ENCODE data around the gene LMBR1. TPM values are rescaled to one million over a fixed set of nuclear protein-coding genes. Genes with fewer than 3 reads are reported as not detected.
A peak's percentile ranks its signal among the peaks of the same experiment; 100 is the strongest.
"Not testable (repeated sequence)": the region's sequence is repeated elsewhere in the genome, so short reads cannot be mapped to it uniquely, and the experiment has no call there.

LMBR1 gene
- total RNA-seq, 2 donors from 2014 or later, result 38.7 to 48.0 TPM

- H3K27ac Mint-ChIP-seq, result peak overlapping the region; percentile 92
- no peaks in the 10 kb centered on the region for H3K36me3 Mint-ChIP-seq (ENCODE audit: low read depth)
- no peaks in the 10 kb centered on the region for H3K27me3 Mint-ChIP-seq
- peaks cover 38% of the 10 kb centered on the region for H3K4me1 Mint-ChIP-seq
- ATAC-seq (replicated peaks), result peak; percentile 17
- peak overlapping the region; percentile 92 for H3K4me3 Mint-ChIP-seq
- H3K9me3 Mint-ChIP-seq, result no peaks in the 10 kb centered on the region
Observed at GRCh38 chr7:156892081-156892800, 742 bp downstream of the LMBR1 start.

GRCh38 chr7:156889746-156890145, 3.2 kb downstream of the LMBR1 start:
- no peak for ATAC-seq (replicated peaks)
- Mint-ChIP-seq H3K27me3 (no peaks in the 10 kb centered on the region), H3K4me3 (no peak overlapping the region), H3K36me3 (ENCODE audit: low read depth) (no peaks in the 10 kb centered on the region), H3K27ac (no peak overlapping the region), H3K4me1 (peaks cover 17% of the 10 kb centered on the region), H3K9me3 (no peaks in the 10 kb centered on the region)

- ATAC-seq (replicated peaks), result no peak
- H3K9me3 Mint-ChIP-seq, result no peaks in the 10 kb centered on the region
- H3K4me1 Mint-ChIP-seq, result peaks cover 19% of the 10 kb centered on the region
- H3K27me3 Mint-ChIP-seq, result no peaks in the 10 kb centered on the region
- H3K36me3 Mint-ChIP-seq (ENCODE audit: low read depth), result no peaks in the 10 kb centered on the region
- no peak overlapping the region for H3K4me3 Mint-ChIP-seq
- no peak overlapping the region for H3K27ac Mint-ChIP-seq
Observed at GRCh38 chr7:156889089-156889488, 3.9 kb downstream of the LMBR1 start.

- H3K27ac Mint-ChIP-seq, result no peak overlapping the region
- peaks cover 32% of the 10 kb centered on the region for H3K4me1 Mint-ChIP-seq
- H3K9me3 Mint-ChIP-seq, result no peaks in the 10 kb centered on the region
- no peaks in the 10 kb centered on the region for H3K27me3 Mint-ChIP-seq
- H3K4me3 Mint-ChIP-seq, result no peak overlapping the region
- peaks cover 12% of the 10 kb centered on the region for H3K36me3 Mint-ChIP-seq (ENCODE audit: low read depth)
- ATAC-seq (replicated peaks), result no peak
Observed at GRCh38 chr7:156886020-156886795, 6.8 kb downstream of the LMBR1 start.

GRCh38 chr7:156881679-156882078, 11.3 kb downstream of the LMBR1 start:
- Mint-ChIP-seq H3K9me3 (peaks cover 6% of the 10 kb centered on the region), H3K27ac (peak overlapping the region; percentile 13), H3K4me3 (no peak overlapping the region), H3K4me1 (peaks cover 33% of the 10 kb centered on the region), H3K27me3 (no peaks in the 10 kb centered on the region), H3K36me3 (ENCODE audit: low read depth) (peaks cover 12% of the 10 kb centered on the region)
- peak; percentile 82 for ATAC-seq (replicated peaks)

- Mint-ChIP-seq H3K27ac (no peak overlapping the region), H3K9me3 (peaks cover 12% of the 10 kb centered on the region), H3K4me3 (peak overlapping the region; percentile 58), H3K36me3 (ENCODE audit: low read depth) (peaks cover 26% of the 10 kb centered on the region), H3K27me3 (no peaks in the 10 kb centered on the region), H3K4me1 (peaks cover 26% of the 10 kb centered on the region)
- ATAC-seq (replicated peaks), result no peak
Observed at GRCh38 chr7:156875766-156876165, 17.2 kb downstream of the LMBR1 start.

- not testable (repeated sequence) for H3K27me3 Mint-ChIP-seq; ATAC-seq (replicated peaks)
Observed at GRCh38 chr7:156868363-156868762, 24.6 kb downstream of the LMBR1 start.

GRCh38 chr7:156865493-156865892, 27.5 kb downstream of the LMBR1 start:
- ATAC-seq (replicated peaks), result no peak
- Mint-ChIP-seq H3K36me3 (ENCODE audit: low read depth) (peaks cover 29% of the 10 kb centered on the region), H3K4me3 (no peak overlapping the region), H3K27me3 (no peaks in the 10 kb centered on the region), H3K4me1 (peaks cover 6% of the 10 kb centered on the region), H3K27ac (no peak overlapping the region), H3K9me3 (peaks cover 6% of the 10 kb centered on the region)

More at GRCh38 chr7:156868363-156868762, 24.6 kb downstream of the LMBR1 start:
- Mint-ChIP-seq H3K36me3 (ENCODE audit: low read depth) (peaks cover 33% of the 10 kb centered on the region), H3K4me1 (peaks cover 16% of the 10 kb centered on the region)
- H3K27ac Mint-ChIP-seq, H3K9me3 Mint-ChIP-seq, H3K4me3 Mint-ChIP-seq: not testable (repeated sequence)

- not testable (repeated sequence) for H3K4me3 Mint-ChIP-seq; H3K27me3 Mint-ChIP-seq; H3K4me1 Mint-ChIP-seq; H3K27ac Mint-ChIP-seq; ATAC-seq (replicated peaks)
- peaks cover 53% of the 10 kb centered on the region for H3K36me3 Mint-ChIP-seq (ENCODE audit: low read depth)
- H3K9me3 Mint-ChIP-seq, result peaks cover 13% of the 10 kb centered on the region
Observed at GRCh38 chr7:156862022-156862421, 31.0 kb downstream of the LMBR1 start.

GRCh38 chr7:156861212-156861611, 31.8 kb downstream of the LMBR1 start:
- no peak for ATAC-seq (replicated peaks)
- Mint-ChIP-seq H3K9me3 (peaks cover 14% of the 10 kb centered on the region), H3K27me3 (no peaks in the 10 kb centered on the region), H3K27ac (no peak overlapping the region), H3K4me1 (peaks cover 5% of the 10 kb centered on the region), H3K4me3 (no peak overlapping the region), H3K36me3 (ENCODE audit: low read depth) (peaks cover 55% of the 10 kb centered on the region)

GRCh38 chr7:156860099-156860498, 32.9 kb downstream of the LMBR1 start:
- Mint-ChIP-seq H3K36me3 (ENCODE audit: low read depth) (peaks cover 61% of the 10 kb centered on the region), H3K9me3 (peaks cover 19% of the 10 kb centered on the region)
- not testable (repeated sequence) for H3K27ac Mint-ChIP-seq; H3K27me3 Mint-ChIP-seq; H3K4me1 Mint-ChIP-seq; H3K4me3 Mint-ChIP-seq; ATAC-seq (replicated peaks)

GRCh38 chr7:156858523-156858922, 34.5 kb downstream of the LMBR1 start:
- Mint-ChIP-seq H3K36me3 (ENCODE audit: low read depth) (peaks cover 67% of the 10 kb centered on the region), H3K4me1 (peaks cover 10% of the 10 kb centered on the region), H3K27me3 (no peaks in the 10 kb centered on the region), H3K27ac (no peak overlapping the region), H3K9me3 (peaks cover 25% of the 10 kb centered on the region), H3K4me3 (no peak overlapping the region)
- no peak for ATAC-seq (replicated peaks)

- no peaks in the 10 kb centered on the region for H3K27me3 Mint-ChIP-seq
- H3K9me3 Mint-ChIP-seq, result peaks cover 25% of the 10 kb centered on the region
- ATAC-seq (replicated peaks), result no peak
- H3K36me3 Mint-ChIP-seq (ENCODE audit: low read depth), result peaks cover 66% of the 10 kb centered on the region
- peaks cover 10% of the 10 kb centered on the region for H3K4me1 Mint-ChIP-seq
- no peak overlapping the region for H3K4me3 Mint-ChIP-seq
- H3K27ac Mint-ChIP-seq, result no peak overlapping the region
Observed at GRCh38 chr7:156857757-156858156, 35.2 kb downstream of the LMBR1 start.

GRCh38 chr7:156854654-156855053, 38.3 kb downstream of the LMBR1 start:
- peaks cover 10% of the 10 kb centered on the region for H3K4me1 Mint-ChIP-seq
- peaks cover 45% of the 10 kb centered on the region for H3K36me3 Mint-ChIP-seq (ENCODE audit: low read depth)
- H3K27me3 Mint-ChIP-seq, result no peaks in the 10 kb centered on the region
- ATAC-seq (replicated peaks), result no peak
- no peak overlapping the region for H3K27ac Mint-ChIP-seq
- H3K4me3 Mint-ChIP-seq, result no peak overlapping the region
- peaks cover 15% of the 10 kb centered on the region for H3K9me3 Mint-ChIP-seq

- H3K4me1 Mint-ChIP-seq, result peaks cover 17% of the 10 kb centered on the region
- no peak overlapping the region for H3K27ac Mint-ChIP-seq
- H3K4me3 Mint-ChIP-seq, result no peak overlapping the region
- H3K36me3 Mint-ChIP-seq (ENCODE audit: low read depth), result peaks cover 12% of the 10 kb centered on the region
- H3K9me3 Mint-ChIP-seq, result no peaks in the 10 kb centered on the region
- ATAC-seq (replicated peaks), result no peak
- no peaks in the 10 kb centered on the region for H3K27me3 Mint-ChIP-seq
Observed at GRCh38 chr7:156848979-156849378, 44.0 kb downstream of the LMBR1 start.
